SW480 (cell line): ENCODE data around the gene ZDHHC11.
"Not testable (repeated sequence)": the region's sequence is repeated elsewhere in the genome, so short reads cannot be mapped to it uniquely, and the experiment has no call there.

ENCODE experiments used
- DNase-seq: peaks from one replicate; pipeline ENCODE4 v3.0.0-alpha.2; 2016; ENCODE audit warnings: low spot score

Gene ZDHHC11

GRCh38 chr5:775595-775960 lies 75.2 kb downstream of the ZDHHC11 start:
- DNase-seq, result not testable (repeated sequence)

GRCh38 chr5:774854-775505 lies 75.8 kb downstream of the ZDHHC11 start:
- DNase-seq, result not testable (repeated sequence)

GRCh38 chr5:774304-774703 lies 76.5 kb downstream of the ZDHHC11 start:
- not testable (repeated sequence) for DNase-seq

GRCh38 chr5:773517-774264 lies 77.1 kb downstream of the ZDHHC11 start:
- no peak for DNase-seq

DNA sequence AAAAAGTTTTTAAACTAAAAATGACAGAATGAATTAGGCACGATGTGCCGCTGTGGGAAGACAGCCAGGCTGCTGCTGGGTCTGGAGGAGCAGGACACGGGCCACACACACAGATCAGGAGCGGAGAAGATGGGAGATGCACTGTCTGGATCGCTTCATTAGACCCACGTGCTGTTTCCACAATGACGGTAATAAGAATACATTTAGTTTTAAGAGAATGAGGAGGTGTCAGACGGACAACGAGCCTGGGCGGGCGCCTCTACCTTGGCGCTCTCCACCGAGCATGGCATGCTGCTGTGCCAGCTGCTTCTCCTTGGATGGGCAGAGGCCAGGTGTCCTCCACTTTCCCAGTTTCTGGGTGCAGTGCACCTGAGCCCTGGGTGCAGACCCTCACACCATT lies 77.9 kb downstream of the ZDHHC11 start:
- DNase-seq, result not testable (repeated sequence)

GRCh38 chr5:772547-772890 lies 78.3 kb downstream of the ZDHHC11 start:
- not testable (repeated sequence) for DNase-seq

DNA sequence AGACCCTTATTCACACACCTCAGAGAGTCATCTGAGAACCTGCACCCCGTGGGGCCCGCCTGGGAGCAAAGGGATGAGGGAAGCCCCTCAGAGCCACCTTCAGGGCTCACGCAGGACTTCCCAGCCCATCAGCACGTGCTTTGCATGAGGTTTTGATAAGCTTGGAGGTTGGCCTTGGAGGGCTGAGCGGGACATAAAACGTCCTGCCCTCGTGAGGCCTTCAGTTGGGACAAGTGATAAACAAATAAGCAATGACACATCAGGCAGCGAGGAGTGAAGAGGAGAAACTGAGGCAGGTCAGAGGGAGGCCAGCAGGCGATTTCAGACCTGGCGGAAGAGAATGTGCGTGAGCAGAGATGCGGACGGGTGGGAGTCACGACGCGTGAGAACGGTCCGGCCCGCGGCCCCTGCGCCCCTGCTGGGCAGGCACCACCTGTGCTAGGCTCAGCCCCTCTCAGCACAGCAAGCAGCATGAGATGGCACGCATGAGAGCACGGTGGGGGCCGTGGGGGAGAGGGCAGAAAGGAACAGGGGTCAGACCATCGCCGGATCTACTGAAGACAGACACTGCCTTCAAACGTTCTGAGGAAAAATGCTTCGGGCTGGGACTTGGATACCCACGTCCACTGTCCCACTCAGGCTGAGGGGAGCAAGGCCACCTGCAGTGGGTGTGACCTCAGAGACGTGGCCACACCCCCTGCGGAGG lies 78.8 kb downstream of the ZDHHC11 start:
- not testable (repeated sequence) for DNase-seq

DNA sequence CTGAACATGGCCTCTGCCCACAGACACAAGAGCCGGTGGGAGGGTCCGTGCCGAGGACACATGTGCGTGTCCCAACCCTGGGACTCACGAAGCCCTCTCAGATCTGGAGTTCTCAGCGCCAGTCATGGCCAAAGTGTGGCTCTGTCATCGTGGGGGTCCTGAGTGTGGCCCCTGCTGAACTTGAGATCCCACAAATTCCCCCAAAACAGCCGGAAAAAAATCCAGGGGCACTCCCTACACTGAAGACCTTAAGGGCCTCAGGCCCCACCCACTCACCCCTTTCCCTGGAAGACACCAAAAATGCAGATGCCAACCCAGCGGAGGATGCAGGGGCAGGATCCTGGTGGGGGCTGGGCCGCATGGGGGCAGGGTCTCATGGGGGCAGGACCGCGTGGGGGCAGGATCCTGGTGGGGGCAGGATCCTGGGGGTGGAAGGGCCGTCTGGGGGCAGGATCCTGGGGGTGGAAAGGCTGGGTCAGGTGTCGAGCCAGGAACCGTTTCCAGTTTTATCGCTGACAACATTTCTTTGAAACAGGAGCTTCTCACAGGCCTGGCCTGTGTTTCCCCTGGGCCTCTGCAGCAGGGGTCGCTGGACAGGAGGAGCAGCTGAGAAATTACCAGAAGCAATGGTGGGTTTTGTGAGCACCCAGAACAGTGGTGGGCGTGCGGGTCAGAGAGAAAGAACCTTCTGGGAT lies 79.6 kb downstream of the ZDHHC11 start:
- DNase-seq, result not testable (repeated sequence)

DNA sequence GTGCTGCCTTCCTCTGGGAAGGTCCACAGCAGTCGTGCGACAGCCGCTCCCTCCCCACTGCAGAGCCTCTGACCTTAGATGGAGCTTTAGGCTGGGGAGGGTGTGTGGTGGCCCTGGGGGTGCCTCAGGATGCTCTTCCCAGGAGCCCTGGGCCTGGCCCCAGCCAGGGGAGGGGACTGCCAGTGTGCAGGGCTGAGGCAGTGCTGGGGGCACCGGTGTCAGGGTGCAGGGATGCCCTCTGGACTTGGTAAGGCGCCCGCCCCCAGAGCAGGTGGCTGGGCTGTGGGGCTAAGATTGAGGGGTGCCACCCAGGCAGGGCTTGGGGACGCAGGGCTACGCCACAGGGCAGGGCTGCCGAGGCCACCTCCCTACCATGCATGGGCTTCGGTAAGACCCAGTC lies 80.2 kb downstream of the ZDHHC11 start:
- DNase-seq, result not testable (repeated sequence)

DNA sequence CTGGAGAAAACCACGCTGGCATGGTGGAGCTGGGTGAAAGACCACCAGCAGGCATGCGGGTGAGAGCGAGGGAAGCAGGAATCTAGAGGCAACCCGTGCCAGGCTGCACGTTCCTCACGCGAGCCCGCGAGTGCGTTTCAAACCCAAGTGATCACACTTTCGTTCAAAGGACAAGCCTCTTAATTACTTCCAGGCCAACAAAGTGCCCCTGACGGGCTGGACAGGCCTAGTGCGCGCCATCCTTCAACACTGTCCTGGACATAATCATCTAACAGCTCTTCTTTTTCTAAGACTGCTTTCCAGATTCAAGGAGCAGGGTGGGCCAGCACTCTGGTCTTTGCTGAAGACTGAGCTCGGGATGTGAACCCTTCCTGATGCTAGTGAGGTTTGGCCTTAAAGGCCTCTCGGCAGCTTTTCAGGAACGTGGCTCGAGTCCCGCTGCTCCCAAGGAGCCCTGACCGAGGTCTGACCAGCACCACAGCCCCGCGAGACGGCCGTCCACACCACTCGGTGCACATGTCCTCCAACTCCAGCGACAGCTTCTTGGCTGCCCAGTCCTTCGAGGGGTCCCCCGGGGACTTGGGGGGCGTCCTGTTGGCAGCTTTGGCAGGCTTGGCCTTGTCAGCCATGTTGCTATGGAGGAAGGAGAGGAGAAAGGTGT lies 81.2 kb downstream of the ZDHHC11 start:
- DNase-seq, result not testable (repeated sequence)

DNA sequence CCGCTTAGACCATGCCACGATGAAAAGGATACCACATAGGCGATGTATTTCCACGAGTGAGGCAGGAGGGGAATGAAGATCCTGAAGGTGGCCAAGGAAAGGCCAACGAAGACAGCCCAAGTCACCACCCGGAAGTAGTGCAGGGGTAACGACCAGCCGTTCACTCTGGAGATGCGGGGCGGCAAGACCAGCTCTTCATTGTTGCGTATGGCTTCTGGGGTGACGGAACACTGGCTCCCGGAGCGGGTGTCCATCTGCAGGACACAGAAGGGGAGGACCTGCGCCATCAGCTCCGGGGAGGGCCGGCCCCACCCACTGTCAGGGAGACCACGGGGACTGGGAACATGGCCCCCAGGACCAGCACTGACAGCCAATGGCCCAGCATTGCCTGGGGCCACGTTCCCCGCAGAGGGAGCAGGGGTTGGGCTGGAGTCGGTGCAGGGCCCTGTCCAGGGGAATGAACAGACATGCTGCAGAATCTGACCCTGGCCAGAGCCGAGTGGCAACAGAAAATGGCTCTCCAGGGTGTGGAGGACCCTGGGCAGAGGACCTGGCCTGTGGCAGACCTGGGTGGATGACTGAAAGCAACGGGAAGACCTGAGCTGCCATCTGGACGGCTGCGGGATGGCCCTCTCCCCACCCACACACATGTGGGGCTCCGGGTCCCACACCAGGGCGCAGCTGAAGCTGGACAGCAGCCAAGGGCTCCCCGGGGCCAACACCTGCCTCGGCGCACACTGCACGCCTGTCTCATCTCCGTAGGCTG lies 83.9 kb downstream of the ZDHHC11 start:
- DNase-seq, result no peak

DNA sequence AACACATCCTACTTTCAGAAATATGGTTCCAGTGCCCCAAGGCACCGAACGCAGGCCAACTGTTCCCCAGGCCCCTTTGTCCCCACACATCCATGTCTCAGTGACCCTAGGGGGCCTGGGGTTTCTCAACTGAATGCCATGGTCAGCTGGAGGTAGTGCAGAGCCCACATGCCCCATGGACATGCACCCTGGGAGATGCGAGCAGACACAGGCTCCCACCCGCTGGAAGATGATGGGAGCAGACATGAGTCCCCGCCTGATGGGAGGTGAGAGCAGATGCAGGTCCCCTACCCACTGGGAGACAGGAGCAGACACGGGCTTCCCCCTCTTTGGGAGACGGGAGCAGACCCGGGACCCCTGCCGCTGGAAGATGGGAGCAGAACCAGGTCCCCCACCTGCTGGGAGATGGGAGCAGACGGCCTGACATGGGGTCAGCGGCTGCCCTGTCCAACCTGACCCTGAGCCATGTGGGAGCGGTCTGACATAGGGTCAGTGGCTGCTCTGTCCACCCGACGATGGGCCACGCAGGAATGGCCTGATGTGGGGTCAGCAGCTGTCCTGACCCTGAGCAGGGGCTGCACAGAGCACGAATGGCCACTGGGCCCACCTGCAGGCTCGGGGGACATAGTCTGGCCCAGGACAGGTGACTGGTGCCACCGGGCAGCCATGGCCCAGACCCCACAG lies 84.7 kb downstream of the ZDHHC11 start:
- DNase-seq, result no peak

- no peak for DNase-seq
These were observed 86.6 kb downstream of the ZDHHC11 start for GRCh38 chr5:763998-764781.

DNA sequence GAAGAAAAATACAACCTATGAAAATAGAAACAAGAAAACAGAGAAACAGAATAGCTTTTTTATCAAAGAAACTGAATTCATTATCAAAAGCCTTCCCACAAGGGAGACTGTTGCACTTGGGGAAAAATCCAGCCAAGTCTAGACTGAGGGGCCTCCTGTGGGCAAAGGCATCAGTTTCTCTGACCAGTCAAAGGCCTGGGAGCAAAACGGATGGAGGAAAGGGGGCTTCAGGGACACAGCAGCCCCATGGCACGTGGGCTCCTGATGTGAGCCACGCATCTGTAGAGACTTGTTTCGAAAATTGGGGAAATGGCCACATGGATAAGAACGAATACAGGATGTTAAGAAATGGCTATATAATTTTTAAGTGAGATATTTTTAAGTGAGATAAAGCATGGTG lies 87.4 kb downstream of the ZDHHC11 start:
- no peak for DNase-seq

DNA sequence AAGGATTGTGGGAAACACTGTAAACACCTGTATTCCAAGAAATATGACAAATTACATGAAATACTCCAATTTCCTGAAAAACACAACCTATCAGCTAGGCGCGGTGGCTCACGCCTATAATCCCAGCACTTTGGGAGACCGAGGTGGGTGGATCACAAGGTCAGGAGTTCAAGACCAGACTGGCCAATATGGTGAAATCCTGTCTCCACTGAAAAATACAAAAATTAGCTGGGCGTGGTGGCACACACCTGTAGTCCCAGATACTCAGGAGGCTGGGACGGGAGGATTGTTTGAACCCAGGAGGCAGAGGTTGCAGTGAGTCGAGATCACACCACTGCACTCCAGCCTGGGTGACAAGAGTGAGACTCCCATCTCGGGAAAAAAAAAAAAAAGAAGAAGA lies 87.8 kb downstream of the ZDHHC11 start:
- DNase-seq, result not testable (repeated sequence)

DNA sequence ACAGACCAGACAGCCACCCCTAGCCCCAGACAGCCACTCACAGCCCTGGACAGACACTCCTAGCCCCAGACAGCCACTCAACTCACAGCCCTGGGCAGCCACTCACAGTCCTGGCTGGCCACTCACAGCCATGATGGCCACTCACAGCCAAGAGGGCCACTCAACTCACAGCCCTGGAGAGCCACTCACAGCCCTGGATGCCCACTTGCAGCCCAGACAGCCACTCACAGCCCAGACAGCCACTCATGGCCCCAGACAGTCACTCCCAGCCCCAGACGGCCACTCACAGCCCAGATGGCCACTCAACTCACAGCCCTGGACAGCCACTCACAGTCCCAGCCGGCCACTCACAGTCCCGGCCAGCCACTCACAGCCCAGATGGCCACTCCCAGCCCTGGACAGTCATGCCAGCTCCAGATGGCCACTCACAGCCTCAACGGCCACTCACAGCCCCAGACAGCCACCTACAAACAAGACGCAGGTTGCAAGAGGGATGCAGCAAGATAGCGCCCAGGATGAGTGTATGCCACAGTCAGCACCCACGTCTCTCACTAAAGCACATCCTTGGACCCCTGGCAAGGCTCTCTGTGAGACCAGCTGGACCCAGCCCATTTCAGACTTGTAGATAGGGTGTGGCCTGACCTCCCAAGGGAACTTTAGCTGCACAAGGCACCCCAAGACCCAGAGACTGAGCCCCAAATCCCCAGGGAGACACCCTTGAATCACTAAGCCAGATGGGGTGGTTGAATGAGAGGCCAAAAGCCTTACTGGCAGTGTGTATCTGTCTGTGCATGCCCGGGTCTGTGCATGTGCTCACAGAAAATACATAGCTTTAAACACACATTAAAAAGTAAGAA lies 88.7 kb downstream of the ZDHHC11 start:
- DNase-seq, result no peak

DNA sequence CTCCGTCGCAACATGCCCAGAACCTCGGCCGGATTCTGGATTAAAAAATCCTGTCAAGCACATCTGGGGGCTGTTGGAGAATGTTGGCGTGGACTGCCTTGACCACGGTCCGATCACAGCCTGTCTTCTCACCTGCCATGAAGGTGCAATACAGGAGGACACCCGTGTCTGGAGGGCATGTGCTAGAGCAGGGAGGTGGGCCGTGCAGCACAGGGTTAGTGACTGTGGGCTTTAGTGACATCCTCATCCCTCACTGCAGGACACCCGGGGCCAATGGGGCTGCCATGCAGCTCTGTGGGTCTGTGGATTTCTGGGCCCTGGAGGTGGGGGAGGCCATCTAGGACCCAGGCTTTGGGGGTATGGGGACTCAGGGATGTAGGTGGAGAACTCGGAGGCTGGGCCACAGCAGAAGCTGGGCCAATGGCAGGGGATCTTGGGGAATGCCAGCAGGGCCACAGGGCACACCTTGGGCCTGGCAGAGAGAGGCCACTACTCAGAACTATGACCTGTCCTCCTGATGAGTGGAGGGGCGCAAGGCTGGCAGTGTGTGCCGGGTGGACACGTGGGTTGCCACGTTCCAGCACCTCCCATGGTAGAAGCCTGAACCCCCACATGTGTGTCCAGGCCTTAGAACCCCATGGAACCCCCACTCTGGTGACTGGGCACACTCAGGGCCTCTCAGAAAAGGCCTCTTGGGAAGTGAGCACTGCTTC lies 89.6 kb downstream of the ZDHHC11 start:
- DNase-seq, result no peak

DNA sequence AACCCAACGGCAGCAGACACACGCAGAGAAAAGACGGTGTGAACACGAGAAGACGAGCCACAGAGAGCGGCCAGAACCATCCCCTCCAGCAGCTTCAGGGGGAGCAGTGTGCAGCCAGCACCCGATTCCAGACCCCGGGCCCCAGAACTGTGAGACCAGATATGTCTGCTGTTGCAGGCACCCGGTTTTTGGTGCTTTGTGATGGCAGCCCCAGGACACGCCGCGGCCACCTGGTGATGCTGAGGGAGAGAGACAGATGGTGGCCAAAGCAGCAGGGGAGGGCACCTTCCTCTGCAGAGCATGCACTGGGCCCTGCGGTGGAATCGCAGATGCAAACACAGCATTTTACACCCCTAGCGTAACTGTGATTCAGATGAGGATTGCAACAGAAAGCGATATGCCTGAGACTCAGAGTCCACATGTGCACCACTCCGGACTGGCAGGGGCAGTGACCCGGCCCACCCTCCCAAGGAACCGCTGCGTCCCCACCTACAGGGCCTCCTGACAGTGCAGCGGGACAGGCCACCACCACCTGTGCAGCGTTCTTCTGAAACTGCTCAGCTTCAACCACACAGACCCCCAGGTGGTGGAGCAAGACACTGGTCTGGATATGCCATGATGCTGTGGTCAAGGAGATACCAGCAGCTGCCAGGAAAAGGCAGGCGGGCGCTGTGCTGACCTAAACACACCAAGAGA lies 90.3 kb downstream of the ZDHHC11 start:
- DNase-seq, result no peak
